Measurements from ENCODE around the gene NFS1.

The NFS1 gene

GRCh38 chr20:35673884-35674283, 25.3 kb downstream of the NFS1 start:
- FAIRE-seq: no peak
- TF ChIP-seq, protein P1, sequence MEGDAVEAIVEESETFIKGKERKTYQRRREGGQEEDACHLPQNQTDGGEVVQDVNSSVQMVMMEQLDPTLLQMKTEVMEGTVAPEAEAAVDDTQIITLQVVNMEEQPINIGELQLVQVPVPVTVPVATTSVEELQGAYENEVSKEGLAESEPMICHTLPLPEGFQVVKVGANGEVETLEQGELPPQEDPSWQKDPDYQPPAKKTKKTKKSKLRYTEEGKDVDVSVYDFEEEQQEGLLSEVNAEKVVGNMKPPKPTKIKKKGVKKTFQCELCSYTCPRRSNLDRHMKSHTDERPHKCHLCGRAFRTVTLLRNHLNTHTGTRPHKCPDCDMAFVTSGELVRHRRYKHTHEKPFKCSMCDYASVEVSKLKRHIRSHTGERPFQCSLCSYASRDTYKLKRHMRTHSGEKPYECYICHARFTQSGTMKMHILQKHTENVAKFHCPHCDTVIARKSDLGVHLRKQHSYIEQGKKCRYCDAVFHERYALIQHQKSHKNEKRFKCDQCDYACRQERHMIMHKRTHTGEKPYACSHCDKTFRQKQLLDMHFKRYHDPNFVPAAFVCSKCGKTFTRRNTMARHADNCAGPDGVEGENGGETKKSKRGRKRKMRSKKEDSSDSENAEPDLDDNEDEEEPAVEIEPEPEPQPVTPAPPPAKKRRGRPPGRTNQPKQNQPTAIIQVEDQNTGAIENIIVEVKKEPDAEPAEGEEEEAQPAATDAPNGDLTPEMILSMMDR (IDR thresholded peaks at IDR 0.05; ENCODE audit: insufficient read depth, missing control alignments): no peak

DNA sequence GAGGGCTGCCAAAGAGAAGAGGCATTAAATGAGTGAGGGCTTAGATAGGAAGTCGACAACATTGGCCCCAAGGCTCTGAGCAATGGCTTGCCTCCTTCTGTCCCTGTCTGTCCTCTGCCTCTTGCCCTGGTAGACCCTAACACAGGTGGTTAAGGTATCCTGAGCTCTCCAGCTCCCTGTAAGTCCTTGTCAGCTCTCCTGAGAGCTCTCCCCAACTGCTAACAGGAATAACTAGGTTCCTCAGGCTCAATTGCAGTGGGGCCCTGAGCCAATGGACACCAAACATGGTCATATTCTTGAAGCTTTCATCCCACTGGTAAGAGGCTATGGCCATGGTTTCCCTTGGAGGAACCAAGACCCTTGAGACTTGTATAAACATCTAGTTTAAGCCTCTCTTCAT, 29.5 kb downstream of the NFS1 start:
- FAIRE-seq (no peak), DNase-seq (ENCODE audit: insufficient read length, low spot score) (no peak)
- TF ChIP-seq, protein P1 (IDR thresholded peaks at IDR 0.05; ENCODE audit: insufficient read depth, missing control alignments): no peak

More at GRCh38 chr20:35673884-35674283, 25.3 kb downstream of the NFS1 start:
- no peak for DNase-seq (ENCODE audit: insufficient read length, low spot score)

- FAIRE-seq (no peak), DNase-seq (ENCODE audit: insufficient read length, low spot score) (no peak)
- TF ChIP-seq, protein P1 (IDR thresholded peaks at IDR 0.05; ENCODE audit: insufficient read depth, missing control alignments): no peak
These were observed 29.9 kb downstream of the NFS1 start for GRCh38 chr20:35669221-35669620.

GRCh38 chr20:35665949-35666288, 33.2 kb downstream of the NFS1 start:
- TF ChIP-seq, protein P1 (IDR thresholded peaks at IDR 0.05; ENCODE audit: insufficient read depth, missing control alignments): no peak
- no peak for FAIRE-seq
- no peak for DNase-seq (ENCODE audit: insufficient read length, low spot score)

DNA sequence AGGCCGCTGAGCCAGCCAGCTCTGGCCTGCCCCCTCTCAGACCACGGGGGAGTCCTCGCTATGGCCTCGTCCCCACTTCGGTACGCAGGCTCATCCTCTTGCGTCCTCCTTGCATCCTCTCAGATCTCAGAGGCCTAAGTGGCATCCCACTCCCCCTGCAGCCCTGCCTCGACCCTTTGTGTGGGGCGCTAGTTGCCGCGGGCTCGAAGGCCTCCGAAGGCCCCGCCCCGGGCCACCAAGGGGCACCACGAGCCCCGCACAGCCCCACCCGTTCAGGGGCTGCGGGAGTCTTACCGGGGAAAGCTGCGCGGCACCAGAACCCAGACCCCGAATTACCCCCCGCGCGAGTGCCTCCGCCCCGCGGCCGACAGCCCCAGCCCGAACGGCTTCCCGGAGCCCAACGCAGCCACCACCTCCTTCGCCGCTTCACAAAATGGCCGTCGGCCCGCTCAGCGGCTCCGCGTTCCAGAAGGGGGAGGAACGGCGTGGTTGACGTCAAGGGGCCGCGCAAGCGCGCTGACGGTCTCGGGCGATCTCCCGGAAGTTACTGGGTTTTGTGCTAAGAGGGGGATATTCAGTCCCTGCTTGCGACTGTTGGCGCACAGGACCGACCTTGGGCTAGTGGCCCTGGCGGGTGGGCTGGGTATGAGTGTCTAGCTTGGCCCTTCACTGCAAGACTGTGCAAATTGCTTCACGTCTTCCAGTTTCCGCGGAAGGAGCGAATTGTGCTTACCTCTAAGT, 34.5 kb downstream of the NFS1 start, which contains the start of the genes CPNE1 and RBM12:
Gene CPNE1 (minus strand): TSS at position 435 of the 741 bp plus-strand sequence. CDS start 31,977 bp downstream, outside the sequence.
Gene RBM12 (minus strand): TSS at position 435 of the 741 bp plus-strand sequence. CDS start 9,578 bp downstream, outside the sequence.
- TF ChIP-seq, protein P1 (IDR thresholded peaks at IDR 0.05; ENCODE audit: insufficient read depth, missing control alignments): no peak
- DNase-seq (ENCODE audit: insufficient read length, low spot score): peak; percentile 93
- no peak for FAIRE-seq

GRCh38 chr20:35663516-35664465, 35.4 kb downstream of the NFS1 start:
- no peak for DNase-seq (ENCODE audit: insufficient read length, low spot score)
- TF ChIP-seq, protein P1 (IDR thresholded peaks at IDR 0.05; ENCODE audit: insufficient read depth, missing control alignments): no peak
- FAIRE-seq: no peak

All from D721Med (cell line).